Measurements from ENCODE around the gene PDLIM7.

Gene PDLIM7

GRCh38 chr5:177456976-177457851 is 40.2 kb downstream of the PDLIM7 start:
- DNase-seq (ENCODE audit: low spot score), result peak; percentile 99

- DNase-seq (ENCODE audit: low spot score), result no peak
Observed at GRCh38 chr5:177456591-177456964, 40.8 kb downstream of the PDLIM7 start.

GRCh38 chr5:177455661-177456590 is 41.5 kb downstream of the PDLIM7 start:
- peak; percentile 90 for DNase-seq (ENCODE audit: low spot score)

GRCh38 chr5:177455036-177455660 is 42.3 kb downstream of the PDLIM7 start:
- DNase-seq (ENCODE audit: low spot score), result peak; percentile 93

GRCh38 chr5:177454397-177455035 is 42.9 kb downstream of the PDLIM7 start:
- peak; percentile 93 for DNase-seq (ENCODE audit: low spot score)

- no peak for DNase-seq (ENCODE audit: low spot score)
Observed at GRCh38 chr5:177453852-177454396, 43.5 kb downstream of the PDLIM7 start.

GRCh38 chr5:177452688-177453638 is 44.4 kb downstream of the PDLIM7 start:
- DNase-seq (ENCODE audit: low spot score), result no peak

- no peak for DNase-seq (ENCODE audit: low spot score)
Observed at GRCh38 chr5:177450667-177451424, 46.6 kb downstream of the PDLIM7 start.

GRCh38 chr5:177449140-177450061 is 48.0 kb downstream of the PDLIM7 start:
- no peak for DNase-seq (ENCODE audit: low spot score)

- DNase-seq (ENCODE audit: low spot score), result no peak
Observed at GRCh38 chr5:177448244-177448950, 49.0 kb downstream of the PDLIM7 start.

GRCh38 chr5:177447611-177448243 is 49.7 kb downstream of the PDLIM7 start:
- DNase-seq (ENCODE audit: low spot score), result peak; percentile 99

GRCh38 chr5:177447066-177447610 is 50.3 kb downstream of the PDLIM7 start:
- DNase-seq (ENCODE audit: low spot score), result peak; percentile 87

- peak; percentile 76 for DNase-seq (ENCODE audit: low spot score)
Observed at GRCh38 chr5:177446200-177447065, 51.0 kb downstream of the PDLIM7 start, which contains the start of gene PRR7. Gene PRR7, plus strand, starts transcription at chr5:177446814. Its CDS starts 8,254 bp downstream, at chr5:177455068.

- DNase-seq (ENCODE audit: low spot score), result no peak
Observed at GRCh38 chr5:177445917-177446199, 51.5 kb downstream of the PDLIM7 start.

GRCh38 chr5:177445052-177445916 is 52.1 kb downstream of the PDLIM7 start:
- DNase-seq (ENCODE audit: low spot score), result no peak

All from SW480 (cell line).